ENCODE measurements around the gene BBS9.
A peak's percentile ranks its signal among the peaks of the same experiment; 100 is the strongest.

The BBS9 gene

DNA sequence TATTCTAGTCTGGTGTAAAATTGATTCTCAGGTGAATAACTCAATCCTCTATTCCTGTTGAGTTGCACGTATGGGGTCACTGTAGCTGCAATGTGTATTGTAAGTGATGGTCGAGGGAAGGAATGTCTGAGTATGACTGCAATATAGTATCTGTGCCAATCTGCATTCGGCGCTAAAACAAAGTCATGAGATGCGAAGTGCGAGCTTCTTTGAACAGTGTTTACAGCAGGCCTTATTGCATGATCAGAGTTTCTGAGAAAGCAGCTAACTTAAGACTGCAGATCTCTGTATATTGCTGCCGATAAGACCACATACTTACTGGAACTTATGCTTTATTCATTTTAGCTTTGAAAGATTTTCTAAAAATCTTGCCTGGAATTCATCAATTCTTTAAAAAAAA, 434.3 kb downstream of the BBS9 start:
- DNase-seq, result no peak

DNA sequence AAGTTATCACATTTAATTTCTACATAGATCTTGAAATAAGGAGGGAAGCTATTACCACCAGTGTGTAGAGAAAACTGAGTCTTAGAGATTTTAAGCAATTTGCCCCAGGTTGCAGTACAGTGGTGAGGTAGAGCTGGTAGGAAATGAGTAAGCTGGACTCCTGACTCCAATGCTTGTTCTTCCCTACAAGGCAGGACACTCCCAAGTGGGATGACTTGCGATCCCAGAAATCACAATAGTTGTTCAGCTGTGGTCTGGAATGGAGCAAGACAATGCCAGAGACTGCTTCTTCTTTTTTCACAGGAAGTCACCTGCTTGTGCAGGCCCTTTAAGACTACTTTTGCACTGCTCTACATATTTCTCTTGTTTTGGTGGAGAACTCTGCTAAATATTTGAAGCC, 448.8 kb downstream of the BBS9 start:
- no peak for DNase-seq

DNA sequence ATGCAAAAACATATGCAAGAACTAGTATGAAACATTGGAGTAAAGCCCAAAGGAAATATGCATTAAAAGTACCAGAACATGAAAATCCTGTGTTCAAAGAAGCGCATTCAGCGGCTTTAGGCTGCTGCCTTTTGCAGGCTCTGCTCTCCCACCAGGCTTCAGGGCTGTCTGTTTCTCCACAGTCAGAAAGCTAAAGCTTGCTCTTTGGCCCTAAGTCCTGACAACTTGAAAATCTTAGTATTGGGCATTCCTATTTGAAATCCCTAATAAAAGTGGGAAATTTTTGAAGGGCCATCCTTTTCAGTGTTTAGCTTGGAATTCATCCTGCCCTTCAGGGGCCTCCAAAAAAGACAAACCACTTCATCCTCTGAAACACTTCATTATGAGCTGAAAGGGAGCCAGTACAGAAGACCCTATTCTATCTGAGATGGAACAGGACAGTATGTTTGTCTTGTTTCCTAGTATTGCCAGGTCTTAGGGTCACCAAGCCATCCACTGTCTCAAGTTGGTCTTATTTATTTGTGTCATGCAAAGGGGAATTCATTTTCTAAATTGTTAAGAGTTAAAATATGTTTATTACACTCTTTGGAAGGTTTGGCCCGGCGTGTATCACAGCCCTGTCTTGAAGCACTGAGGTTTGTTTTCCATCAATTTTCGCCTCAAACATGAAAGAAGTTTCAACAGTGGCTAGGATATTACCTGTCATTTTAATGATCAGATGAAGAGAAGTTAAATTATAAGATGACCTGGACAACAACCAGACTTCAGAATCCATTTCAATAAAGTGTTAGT, 449.7 kb downstream of the BBS9 start:
- no peak for DNase-seq

DNA sequence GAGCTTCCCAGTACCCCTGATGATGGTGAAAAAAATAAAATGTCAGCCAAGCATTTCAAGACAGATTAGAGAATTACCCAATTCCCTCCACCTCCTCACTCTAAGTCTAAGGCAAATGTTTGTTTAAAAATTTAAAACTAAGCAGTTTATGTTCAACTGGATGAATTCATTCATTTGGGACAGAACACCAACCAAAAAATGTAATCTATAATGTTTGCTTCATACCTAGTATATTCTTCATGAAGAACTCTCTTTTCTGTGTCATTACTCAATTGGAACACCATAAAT, 450.3 kb downstream of the BBS9 start:
- no peak for DNase-seq

DNA sequence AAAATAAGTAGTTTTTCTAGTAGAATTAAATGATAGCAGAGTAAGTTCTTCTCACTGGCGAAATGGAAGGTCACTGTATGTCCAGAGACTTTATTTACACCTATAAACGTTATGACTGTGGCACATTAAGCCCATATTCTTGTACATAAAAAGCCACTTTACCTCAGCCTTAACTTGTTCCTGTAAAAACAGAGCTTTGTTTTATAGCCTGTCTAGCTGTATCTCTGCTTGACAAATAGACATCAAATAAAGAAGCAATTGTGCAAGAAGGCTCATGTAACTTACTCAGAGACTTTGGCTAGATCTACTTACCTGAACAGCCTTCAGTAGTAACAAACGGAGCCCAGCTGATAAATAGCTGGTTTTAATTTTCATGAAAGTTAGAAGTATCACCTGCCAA, 451.9 kb downstream of the BBS9 start:
- no peak for DNase-seq

DNA sequence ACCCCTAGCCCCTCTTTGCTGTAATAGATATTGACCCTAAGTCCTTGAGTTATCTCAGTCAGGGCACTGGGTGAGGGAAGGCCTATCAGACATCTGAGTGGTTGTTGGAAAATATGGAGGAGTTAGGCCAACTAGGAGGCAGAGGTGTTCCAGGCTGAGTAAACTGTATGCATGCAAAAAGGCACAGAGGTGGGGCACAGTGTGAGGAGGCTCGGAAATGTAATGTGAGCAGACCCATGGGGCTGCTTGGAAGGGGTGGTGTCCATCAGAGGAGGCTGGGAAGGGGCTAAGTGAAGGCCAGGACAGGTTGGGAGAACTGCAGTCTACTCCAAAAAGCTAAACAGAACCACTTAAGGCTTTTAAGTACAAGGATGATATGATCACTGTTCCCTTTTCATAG, 452.7 kb downstream of the BBS9 start:
- no peak for DNase-seq

DNA sequence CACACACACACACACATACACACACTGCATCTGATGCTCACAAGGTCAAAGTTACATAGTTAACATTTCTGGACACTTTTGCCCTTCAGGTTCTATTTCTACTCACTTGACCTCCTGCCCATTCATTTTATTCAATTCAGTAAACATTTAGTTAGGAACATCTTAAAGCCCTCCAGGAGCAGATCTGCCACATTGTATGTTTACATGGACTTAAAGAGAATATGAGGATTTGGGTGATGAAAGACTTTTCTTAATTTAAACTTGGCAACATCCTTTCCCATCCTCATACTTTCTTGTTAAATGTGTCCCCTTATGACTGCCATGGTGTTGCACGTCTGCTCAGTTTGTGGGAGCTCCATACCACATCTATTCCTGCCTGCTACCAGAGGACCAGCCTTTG, 453.2 kb downstream of the BBS9 start:
- no peak for DNase-seq

DNA sequence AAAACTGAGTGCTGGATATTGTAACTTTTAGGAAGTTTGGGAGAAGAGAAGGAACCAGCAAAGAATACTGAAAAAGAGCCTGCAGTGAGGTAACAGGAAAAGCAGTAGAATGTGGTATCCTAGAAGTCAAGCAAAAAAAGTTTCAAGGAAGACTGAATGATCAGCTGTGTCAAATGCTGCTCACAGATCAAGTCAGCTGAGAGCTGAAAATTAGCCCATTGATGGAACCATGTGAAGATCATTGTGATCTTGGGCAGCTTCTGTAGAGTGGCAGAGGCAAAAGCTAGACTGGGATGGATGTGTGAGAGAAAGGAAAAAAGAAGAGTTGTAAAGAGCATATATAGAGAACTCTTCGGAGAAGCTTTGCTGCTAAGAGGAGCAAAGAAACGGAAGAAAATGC, 460.5 kb downstream of the BBS9 start:
- DNase-seq, result no peak

DNA sequence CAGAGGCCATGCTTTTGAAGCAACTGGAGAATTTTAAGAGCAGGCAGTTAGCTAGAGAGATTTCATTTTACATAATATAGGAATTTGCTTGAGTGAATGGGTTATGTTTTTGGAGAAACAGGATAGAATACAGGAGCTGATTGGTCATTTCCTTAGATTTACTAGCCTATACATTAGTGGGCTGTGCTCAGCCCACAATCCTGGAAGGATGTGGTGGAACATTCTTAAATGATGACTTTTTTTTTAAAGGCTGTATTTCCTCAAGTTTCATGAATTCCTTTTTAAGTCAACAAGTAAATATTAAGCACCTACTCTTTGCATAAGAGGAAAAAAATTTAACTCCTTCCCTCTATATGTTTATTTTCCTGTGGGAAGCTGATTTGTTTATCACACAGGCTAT, 461.6 kb downstream of the BBS9 start:
- DNase-seq, result no peak

DNA sequence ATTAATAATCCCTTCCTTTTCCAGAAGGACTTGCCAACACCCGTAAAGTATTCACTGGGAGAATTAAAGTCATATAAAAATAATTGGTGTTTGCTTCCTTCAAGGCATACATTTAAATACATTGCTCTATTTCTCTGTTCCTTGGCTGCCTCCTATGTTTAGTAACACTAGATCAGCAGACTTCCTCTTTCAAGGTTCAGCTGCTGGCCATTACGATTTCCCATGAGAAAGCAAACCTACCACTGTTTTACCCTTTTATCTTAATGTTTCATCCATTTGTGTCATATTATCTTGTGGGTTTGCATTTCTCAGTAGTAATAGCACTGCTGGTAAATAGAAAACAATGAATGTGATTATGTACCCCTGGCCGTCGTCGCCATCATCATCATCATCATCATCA, 462.1 kb downstream of the BBS9 start:
- peak; percentile 2 for DNase-seq

DNA sequence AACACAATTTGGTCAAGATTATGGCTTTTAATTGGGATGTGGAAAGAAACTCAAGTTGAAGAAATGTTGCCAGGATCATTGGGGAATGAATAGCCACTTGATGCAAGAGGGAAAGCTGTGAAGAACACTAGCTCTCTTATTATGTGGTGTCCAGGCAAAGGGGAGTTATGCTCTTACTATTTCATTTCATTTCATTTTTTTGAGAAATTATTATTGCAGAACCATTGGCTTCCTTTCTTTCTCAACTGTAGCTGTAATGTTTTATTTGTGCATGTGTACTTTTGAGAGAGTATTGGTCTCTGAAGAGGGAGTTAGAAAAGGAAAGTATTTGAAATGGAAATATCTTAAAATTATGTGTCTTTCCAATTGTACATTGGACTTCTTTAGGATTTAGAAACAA, 463.4 kb downstream of the BBS9 start:
- no peak for DNase-seq

DNA sequence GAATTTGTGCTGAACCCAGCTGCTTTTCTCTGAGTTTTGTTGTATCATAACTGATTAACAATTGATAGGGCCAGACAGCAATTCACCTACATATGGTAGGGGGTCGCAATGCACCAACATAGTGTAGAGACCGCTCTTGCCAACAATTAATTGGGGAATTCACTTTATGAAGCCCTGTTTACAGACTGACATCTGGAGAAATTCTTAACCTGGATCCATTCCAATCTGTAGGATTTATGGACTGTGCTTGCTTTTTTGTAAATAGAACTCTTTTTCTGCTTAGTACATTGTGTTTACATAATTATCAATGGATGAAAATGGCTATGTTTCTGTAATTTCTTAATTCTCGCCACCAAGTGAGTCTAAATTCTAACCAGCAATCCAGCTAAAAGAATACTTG, 464.2 kb downstream of the BBS9 start:
- no peak for DNase-seq

DNA sequence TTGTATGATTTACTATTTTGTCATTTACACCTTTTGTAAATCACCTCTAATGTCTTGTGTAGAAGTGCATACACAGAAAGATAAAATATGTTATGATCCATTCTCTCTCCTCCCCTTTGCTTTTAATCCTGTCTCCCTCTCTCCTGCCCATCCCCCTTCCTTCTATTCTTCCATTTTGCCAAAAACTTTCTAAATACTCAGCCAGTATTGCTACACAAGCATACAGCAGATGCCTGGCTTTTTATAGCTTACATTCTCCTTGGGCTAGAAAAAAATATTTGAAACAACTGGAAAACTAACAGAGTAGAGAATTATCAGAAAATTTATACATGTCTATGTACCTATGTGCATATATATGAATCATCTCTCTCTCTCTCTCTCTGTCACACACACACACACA, 467.3 kb downstream of the BBS9 start:
- DNase-seq, result no peak

DNA sequence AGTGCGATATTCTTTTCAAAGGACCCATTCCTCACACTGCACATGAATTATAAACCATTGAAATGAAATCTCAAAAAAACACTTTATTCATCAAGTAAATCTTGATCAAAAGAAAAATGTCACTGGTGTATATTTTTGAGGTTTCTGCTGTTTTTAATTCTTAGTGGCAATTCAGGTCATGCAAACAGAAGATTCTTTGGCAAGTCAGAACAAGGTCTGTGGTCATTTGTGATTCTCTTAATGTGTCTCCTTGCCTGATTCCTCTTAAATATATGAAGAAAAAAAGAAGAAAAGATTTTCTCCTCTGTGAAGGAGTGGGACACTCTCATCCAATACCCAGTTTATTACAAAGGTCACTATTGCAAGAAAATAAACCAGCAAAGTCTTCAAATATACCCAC, 467.8 kb downstream of the BBS9 start:
- no peak for DNase-seq

DNA sequence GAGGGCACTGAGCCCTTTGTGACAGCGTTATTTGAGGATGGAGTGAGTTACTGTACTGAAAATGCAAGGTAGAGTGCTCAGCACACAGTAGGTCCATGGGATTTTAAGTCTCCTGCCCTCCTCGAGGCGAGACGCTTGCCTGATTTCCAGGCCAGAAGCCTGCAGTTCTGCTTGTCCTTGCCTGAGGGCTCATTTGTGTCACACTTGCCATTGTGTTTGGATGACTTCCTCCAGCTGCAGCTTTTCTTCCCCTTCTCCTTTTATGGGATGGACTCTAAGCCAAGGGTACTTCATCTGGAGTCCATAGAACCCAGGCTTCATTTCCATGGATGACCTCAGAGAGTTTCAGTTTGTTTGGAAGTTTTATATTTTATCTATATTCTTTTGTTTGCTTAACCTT, 471.7 kb downstream of the BBS9 start:
- DNase-seq, result peak; percentile 14

DNA sequence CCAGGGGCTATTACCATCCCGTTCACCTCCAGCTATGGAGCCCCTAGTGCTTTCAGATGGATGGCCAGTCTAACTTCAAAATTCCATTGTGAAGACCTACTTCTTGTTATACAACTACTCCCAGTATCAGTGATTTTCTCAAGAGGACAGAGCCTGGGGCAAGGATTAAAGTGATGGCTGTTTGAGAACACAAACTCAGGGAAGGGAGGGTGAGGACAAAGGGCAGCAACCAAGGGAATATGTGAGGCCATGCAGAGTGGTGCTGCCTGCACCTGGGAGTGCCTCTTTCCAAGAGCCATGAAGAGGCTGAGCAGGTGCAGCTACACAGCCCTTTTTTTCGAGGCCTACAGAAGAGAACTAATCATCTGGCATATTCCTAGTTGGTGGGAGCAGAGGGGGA, 472.5 kb downstream of the BBS9 start:
- peak; percentile 4 for DNase-seq

DNA sequence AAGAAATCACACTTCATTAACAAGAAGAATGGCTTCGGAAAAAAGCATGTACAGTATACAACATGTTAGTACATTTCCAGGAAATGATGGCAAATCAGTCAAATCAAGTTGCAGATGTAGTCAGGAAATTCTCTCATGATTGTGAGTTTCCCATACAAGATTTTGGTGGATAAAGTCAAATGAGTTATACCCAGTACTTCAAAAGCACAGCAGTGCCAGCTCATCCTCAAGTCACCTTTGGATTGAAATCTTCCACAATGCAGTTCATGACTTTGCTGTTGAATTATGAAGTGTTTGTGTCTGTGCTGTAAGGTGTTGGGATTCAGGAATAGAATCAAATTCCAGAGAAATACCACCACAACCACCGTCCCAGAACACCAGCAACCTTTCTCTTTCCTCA, 474.7 kb downstream of the BBS9 start:
- DNase-seq, result no peak

DNA sequence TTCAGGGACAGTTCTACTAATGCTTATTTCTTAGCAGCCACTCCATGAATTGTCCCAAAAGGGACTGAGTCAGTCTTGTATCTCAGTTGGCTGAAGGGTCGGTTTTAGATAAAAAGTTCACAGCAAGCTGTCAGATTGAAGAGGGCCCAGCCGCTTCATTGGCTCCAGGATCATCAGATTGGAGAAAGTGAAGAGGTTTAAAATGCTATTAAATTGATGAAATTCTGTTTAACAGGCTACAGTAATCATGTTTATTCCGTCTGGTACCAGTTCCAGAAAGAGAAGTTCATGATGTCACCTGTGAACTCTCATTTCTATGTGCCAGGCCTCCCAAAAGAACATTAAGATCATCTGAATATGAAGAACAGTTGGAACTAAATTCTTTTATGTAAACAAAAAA, 481.6 kb downstream of the BBS9 start:
- DNase-seq, result no peak

DNA sequence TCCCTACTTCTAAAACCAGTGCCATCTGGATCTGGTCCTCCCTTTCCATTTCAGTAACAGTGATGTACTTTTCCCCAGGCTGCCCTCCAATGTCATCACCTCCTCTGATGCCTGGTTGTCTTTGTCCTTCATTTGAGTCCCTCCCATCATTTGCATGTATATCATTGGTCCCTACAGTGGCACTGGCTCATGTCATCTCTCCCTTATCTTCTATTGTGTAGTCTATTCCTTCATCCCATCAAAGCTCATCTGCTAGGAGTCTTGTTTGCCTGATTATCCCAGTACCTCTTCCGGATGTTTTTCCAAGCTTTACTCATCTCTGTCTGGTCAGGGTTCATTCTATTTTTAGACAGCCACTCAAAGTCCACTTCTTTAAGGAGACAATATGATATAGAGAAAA, 483.1 kb downstream of the BBS9 start:
- DNase-seq, result no peak

DNA sequence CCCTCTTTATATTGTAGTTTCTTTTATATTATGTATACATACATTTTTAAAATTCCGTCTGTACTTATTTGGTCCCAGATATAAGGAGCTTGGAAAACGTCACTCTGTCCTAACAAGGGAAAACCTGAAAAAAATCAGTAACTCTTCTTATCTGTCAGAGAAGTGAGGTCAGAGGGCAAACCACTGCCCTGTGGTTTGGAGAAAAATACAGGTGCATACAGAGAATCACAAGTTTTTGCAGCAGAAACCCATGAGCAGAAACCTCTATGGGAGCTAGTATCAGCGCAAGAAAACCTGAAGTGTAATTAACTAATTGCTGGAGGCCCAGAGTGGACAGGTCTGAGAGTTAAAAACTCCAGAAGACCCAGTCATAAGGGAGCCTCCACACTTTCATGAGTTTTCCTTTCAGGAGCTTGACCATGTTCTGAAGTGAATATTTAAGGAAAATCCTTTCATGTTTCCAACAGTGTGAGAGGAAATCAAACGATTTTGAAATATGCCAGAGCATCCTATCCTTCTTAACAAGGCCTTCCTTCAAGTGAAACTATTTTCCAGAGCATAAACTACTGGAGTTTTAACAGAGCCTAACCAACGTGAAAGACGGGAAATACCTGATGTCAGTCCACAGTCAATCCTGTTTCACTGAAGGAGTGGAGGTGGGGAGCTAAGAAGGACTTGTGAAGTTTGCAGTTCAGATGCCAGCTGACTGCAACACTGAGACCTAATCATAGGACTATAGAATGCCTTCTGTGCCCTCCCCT, 485.2 kb downstream of the BBS9 start:
- DNase-seq, result no peak

DNA sequence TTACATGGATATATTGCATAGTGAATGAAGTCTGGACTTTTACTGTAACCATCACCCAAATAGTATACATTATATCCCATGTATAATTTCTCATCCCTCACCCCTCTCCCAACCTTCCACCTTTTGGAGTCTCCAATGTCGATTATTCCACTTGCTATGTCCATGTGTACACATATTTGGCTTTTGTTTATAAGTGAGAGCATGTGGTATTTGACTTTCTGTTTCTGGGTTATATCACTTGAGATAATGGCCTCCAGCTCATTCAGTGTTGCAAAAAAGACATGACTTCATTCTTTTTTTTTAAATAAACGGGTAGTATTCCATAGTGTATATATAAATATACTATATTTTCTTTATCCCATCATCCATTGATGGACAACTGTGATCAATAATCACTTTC, 487.4 kb downstream of the BBS9 start:
- no peak for DNase-seq

DNA sequence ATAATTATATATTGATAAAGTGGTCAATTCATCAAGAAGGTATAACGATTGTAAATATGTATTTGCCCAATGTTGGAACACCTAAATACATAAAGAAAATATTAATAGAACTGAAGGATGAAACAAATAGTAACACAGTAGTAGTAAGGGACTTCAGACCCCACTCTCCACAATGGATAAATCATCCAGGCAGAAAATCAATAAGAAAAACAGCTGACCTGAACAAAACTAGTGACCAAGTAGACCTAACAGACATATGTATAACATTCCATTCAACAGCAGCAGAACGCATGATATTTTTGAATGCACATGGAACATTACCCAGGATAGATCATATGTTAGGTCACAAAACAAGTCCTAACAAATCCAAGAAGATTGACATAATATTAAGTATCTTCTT, 489.9 kb downstream of the BBS9 start:
- no peak for DNase-seq

DNA sequence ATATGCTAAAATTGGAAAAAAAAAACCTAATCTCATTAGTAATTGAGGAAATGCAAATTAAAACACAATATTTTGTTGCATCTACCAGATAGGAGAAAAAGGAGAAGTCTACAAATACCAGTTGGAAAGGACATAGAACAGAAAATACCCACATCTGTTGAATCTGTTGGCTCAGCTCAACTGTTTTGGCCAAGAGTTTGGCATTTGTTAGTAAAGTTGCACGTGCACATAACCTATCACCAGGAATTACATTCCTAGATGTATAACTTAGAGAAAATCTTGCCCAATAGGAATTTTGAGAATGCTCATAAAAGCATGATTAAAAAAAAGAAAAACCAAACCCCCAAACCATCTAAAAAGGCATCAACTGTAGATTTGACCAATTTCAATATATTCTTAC, 493.9 kb downstream of the BBS9 start:
- DNase-seq, result no peak

DNA sequence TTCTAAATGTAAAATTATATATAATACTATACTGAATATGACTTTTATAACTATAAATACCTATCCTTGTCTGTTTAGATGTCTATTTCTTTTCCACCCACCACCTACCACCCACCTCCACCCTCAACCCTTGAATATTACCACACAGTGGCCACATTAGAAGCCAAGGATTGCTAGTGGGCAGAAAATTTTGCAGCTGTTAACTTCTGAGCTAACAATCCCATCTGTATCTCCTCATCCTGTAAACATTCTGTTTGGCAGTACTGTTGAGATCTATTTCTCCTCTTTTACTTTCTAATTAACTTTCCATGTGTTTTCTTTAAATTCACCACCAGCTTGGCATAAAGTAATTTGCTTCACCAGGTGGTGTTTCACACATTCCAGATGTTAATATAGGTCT, 494.9 kb downstream of the BBS9 start:
- DNase-seq, result no peak

DNA sequence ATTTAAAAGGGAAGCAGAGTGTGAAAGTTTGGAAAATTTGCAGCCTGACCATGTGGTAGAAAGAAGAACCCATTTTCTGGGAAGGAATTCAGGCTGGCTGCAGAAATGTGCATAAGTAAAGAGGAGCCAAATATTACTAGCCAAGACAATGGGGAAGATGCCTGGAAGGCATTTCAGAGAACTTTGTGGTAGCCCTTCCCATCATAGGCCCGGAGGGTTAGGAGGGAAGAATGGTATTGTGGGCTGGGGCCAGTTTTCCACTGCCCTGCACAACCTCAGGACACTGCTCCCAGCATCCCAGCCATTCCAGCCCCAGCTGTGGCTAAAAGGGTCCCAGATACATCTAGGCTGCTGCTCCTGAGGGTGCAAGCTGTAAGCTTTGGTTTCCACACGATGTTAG, 497.5 kb downstream of the BBS9 start:
- DNase-seq, result no peak
